NCI-H2029 (cell line): ENCODE results near the gene TBX1.

Experiments used
- DNase-seq: peaks from one replicate; lab custom pipeline; 2025; lab: John Stamatoyannopoulos, UW

TBX1 gene

DNA sequence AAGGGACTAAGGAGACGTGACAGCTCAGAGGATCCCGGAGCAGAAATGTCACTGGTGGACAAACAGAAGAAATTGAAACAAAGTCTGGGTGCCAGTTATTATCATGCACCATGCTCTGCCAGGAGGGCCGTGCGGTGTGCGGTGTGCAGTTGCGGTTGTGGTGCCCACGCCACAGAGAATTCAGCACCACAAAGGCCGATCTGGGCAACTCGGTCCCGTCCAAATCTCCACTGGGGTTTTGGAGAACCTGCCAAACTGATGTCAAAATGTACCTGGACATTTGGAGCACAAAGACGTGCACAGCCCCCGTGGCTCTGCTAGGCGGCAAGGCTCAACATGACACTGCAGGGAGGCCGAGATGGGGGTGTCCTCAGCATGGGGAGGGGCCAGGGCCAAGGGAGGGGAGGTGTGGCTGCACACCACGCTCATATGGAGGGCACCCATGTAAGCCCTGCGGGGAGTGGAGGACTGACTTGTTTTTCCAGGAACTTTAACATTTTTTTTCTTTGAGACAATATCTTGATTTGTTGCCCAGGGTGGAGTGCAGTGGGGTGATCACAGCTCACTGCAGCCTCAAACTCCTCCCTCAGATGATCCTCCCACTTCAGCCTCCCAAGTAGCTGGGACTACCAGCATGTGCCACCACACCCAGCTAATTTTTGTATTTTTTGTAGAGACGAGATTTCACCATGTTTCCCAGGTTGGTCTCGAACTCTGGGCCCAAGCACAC, 54.7 kb downstream of the TBX1 start:
- no peak for DNase-seq

DNA sequence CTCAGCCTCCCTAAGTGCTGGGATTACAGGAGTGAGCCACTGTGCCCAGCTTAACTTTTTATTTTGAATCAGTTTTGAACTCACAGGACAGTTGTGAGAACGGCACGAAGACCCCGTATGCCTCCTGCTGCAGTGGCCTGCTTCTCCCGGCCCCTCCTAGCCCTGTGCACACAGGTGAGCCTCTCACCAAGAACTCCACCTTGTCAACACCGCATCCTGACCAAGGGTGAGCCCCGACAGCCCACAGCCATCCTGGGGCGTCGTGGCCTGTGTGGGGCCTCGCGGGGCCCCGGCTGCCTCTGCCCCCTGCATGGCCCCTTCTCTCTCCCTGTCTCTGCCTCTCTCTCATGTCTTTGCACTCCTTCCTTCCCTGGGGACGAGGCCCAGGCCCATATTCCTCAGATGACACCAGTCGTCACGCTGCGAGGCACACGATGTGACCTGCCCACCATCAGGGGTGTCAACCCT, 55.3 kb downstream of the TBX1 start:
- DNase-seq = no peak

DNA sequence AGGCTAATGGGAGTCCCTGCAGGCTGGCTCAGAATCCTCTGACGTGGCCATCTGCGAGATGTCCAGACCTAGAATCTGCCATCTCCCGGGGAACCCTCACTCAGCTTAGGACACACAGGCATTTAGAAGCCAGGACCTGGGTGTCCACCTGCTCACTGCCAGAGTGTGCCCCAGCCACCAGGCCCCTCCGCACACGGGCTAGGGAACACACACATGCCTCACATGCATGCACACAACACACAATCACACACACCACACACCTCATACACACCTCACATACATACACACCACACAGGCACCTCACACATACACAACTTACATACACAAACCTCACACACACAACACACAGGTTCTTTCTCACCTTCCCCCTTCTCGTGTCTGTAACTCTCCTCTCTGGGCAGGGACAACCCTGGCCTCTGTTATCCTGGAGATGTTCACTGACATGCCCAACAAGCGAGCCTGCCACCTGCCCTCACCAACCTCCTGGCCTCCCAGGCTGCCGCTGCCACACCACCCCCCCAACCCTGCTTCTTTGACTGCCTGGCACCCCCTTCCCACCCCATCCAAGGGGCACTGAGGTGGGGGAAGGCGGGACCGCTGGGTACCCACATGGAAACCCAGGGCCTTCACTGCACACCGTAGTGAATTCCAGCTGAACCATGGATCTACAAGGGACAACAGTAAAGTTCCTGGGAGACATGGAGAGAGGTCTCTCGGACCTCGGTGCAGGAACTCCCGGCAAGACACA, 56.0 kb downstream of the TBX1 start:
- no peak for DNase-seq
